Right forelimb (tissue), 1 donor: ENCODE measurements around the gene PPP1R3E.
"Not testable (repeated sequence)": the region's sequence is repeated elsewhere in the genome, so short reads cannot be mapped to it uniquely, and the experiment has no call there.

Experiments used
- DNase-seq: peaks from one replicate; pipeline ENCODE4 v3.0.0-alpha.2; 2018

The PPP1R3E gene, protein sequence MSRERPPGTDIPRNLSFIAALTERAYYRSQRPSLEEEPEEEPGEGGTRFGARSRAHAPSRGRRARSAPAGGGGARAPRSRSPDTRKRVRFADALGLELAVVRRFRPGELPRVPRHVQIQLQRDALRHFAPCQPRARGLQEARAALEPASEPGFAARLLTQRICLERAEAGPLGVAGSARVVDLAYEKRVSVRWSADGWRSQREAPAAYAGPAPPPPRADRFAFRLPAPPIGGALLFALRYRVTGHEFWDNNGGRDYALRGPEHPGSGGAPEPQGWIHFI

DNA sequence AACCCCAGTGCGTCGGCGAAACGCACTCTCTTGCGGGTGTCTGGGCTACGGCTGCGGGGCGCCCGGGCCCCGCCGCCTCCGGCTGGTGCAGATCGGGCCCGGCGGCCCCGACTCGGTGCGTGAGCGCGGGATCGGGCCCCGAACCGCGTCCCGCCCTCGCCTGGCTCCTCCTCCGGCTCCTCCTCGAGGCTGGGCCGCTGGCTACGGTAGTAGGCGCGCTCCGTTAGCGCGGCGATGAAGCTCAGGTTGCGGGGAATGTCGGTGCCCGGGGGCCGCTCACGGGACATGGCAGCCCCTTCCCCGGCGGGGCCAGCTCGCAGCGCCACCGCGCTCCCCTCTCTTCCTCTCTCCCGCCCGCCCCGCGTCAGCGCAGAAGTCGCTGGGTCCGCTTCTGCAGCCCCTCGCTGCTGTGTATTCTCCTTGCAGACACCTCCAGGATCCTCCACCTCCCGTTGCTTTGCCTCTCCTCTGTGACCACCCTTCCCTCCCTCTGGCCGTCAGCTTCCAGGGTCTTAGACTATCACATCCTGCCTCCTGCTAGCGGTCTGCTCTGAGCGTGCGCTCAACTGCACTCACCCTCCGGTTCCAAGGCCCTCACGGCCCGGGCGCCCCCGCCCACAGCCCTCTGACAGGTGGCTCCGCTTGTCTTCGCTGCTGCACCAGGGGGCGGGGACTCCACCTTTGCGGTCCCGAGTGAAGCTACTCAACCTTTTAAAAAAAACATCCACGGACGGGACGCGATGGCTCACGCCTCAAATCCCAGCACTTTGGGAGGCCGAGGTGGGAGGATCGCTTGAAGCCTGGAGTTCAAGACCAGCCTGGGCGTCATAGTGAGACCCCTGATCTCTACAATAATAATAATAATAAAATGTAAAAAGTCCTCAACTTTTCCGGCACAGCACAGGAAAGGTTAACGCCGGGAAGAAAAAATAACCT, at the start of gene PPP1R3E:
PPP1R3E (minus strand) TSS at position 570 of the 936 bp plus-strand sequence; CDS start at position 287, 283 bp downstream.
- peak; percentile 77 for DNase-seq

DNA sequence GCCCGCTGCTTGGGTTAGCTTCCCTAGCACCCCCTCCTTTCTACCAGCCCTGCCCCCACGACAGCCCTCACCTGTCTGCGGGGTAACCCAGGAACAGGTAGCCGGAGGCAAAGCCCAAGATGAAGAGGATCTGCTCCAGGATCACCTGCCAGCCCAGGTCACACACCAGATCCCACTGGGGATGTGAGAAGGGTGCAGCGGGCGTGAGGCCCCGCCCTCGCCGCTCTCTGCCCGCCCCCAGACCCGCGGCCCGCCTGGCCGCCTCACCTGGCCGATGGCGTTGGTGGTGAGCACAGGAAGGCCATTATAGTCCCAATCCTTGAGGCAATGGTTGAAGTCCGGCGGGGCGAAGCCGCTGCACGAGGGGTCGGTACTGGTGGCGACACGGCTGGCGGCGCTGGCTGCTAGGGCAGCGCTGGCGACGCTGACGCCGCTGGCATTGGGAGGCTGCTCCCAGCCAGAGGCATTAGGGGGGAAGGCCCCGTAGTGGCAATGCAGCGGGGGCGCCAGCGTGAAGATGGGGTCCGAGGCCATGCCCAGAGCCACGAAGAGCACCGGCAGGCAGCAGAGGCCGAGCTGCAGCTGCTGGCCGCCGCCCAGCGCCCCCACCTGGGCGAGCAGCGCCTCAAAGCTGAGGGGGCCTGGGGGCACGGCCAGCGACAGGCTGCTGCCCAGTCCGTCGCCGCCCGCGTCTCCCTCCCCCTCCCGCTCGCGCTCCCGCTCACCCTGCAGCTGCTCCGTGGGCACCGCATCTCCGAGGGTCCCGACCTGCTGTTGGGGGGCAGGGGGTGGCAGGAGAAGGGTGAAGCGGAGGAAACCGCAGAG, 49.2 kb upstream of the PPP1R3E start:
- peak; percentile 45 for DNase-seq

DNA sequence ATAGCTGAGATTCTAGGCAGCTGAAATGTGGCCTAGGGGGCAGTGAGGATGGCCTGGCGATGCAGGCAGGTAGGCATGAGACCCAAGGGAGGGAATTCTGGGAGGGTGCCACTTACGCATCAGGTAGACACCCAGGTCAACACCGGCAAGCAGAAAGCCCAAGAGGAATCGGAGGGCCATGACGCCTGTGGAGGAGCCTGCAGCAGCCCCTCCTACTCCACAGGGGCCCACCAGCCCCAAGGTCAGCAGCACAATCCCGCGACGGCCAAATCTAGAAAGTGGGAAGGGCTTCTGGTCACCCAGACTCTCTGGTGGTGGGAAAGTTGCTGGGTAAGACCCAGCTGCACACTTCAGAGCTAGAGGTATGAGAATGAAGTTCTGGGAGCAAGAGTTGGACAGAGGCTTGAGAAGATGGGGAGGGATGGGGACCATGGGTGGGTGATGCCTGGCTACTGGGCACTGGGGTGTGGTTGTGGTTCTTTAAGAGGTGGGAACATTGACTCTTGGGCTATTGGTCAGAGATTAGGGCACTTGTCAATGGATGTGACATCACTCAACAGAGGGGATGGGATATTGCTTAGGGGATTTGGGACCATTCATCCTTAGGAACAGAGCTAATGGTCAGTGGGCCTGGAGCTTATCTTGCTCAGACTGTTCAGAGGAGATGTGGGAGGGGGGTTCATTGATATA, 46.6 kb upstream of the PPP1R3E start:
- peak; percentile 26 for DNase-seq

DNA sequence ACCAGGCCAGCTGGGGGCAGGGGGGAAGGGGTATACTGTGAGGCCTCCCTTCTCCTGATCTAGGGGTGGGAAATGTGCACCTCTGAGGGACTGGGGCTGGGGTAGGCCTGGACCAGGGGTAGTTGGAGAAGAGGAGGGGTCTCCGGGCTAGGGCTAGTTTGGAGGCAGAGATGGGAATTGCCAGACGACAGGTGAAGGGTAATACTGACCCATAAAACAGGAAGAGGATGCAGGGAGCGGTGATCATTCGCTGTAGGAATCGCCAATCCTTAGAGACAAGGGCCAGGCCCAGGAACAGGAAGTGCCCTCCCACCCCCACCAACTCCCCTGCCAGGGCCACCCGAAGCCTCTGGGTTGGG, 45.6 kb upstream of the PPP1R3E start:
- DNase-seq, result peak; percentile 36

DNA sequence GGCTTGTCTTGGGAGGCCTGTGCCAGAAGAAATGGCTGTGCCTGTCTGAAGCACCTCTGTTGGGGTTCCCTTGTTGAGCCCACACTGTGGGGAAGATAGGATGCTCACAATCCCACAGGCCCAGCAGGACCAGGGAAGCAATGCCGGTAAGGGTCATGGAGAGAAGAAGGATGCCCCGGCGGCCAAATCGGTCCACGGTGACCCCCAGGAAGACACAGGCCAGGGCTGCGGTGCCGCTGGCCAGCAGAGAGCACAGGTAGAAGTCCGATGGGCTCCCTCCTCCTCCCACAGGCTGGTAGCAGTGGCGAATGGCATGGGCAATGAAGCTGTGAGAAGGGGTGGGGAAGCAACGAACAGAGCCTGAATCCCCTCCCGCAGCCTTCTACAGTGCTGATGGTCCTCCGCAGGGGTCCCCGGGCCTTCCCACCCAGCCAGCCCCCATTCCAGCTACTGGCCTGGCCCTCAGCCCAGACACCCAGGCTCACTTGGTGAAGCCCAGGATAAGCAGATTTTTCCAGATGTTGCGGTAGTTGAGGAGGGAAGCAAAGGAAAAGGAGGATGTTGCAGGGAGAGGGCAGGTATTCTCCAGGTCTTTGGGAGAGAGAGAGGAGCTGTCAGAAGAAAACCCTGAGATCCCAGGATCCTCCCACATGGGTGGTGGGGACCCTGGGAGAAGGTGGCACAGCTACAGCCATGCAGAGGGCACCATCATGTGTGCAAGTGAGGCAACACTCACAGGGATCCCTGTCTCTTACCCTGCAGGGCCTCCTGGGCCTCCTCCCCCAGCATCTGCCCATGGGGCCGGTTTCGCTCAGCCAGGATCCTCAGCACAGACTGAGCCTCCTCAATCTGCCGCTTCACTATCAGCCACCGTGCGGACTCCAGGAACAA, 45.0 kb upstream of the PPP1R3E start:
- DNase-seq, result peak; percentile 44

DNA sequence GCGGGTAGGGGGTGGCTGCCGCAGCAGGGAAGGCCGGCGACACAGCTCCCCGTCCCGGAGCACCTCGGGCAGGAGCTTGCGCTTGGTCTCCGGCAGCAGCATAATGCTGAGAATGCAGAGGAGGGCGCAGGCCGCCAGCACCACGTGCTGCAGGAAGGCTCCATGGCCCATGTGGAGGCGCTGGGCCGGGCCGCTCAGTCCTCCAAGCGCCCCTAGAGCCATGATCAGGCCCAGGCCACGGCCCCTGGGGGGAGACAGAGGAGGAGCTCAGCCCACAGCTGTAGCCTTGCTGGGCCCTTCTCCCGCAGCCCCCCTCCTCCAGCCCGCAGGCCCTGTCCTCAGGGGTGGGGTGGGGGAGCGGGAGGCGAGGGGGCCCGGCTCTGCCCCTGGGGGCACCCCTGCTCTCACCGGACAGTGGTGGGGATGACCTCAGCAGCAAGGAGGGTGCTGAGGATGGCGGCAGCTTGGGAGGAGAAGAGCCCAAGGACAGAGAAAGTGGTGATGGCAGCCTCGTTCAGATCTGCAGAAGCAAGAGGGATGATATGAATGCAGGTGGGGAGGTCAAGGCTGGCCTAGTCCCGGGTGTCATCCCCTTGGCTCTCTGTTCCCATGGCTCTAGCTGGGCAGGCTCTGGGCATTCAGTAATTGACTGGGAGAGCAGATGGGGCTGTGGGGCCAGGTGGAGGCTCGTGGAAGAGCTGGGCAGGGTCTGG, 44.2 kb upstream of the PPP1R3E start:
- peak; percentile 43 for DNase-seq

DNA sequence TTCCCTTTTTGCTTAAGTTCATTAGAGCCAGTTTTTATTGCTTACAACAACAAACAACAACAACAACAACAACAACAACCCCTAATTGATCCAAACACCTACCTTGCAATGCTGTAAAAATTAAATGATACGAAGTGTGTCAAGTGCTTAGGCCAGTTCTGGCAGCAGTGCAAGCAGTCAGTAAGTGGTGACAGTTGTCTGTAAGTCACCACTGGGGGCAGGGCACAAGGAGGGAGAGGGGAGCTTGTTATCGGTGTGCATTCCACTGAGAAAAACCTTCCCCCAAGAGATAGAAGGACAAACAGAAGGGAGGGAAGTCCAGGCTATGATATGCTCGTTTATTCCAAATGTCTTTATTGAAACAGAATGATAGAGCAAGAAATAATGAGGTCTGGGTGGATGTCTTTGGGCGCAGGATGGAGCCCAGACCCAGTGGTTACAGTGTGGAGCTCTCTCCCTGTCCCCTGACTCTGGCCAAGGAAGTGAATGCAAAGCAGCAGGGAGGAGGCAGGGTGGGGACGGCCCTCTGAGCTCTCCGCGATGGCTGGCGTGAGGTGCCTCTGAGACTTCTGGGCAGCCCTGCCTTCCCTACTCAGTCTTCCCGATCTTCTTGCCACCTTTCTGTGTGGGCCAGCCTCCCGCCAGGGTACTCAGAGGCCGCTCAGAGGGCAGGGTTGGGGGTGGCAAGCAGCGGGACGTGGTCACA, 43.5 kb upstream of the PPP1R3E start:
- peak; percentile 2 for DNase-seq

DNA sequence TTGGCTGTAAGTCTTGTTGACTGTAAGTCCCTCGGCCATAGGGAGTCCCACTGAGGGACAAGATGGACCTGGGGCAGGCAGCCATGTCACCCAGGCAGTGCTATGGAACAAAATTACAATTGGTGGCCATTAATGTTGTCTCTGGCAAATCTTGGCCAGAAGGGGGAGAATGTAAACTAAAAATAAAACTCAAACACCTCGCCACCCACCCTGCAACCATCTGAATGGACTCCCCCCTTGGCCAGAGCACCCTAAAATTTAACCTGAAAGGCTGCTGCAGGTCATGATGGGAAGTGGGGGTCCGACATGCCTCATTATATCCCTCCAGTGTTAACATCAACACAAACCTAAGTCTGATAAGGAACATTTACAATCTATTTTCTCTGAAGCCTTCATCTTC, 41.8 kb upstream of the PPP1R3E start:
- DNase-seq, result peak; percentile 7

DNA sequence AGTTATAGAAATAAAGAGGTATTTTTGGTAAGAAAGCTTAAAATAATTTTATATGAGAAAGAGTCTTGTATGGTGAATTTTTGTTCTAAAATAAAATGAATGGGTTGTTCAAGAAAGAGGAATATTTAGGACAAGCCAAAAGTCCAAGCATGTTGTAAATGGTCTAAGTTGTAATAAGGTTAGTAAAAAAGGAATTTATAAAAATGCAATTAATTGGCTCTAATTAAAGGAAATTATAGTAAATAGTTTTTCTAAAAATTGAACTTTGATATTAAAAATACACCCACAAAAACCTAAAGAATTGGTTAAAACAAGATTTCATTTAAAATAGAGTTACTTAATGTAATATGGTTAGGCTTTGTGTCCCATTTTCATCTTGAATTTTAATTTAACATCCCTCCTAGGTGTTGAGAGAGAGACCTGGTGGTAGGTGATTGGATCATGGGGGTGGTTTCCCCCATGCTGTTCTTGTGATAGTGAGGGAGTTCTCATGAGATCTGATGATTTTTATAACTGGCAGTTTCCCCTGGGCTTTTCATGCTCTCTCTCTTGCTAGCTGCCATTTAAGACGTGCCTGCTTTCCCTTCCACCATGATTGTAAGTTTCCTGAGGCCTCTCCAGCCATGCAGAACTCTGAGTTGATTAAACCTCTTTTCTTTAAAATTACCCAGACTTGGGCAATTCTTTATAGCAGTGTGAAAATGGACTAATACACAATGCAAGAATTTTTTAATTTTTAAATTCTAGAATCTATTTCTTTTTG, 37.0 kb upstream of the PPP1R3E start:
- DNase-seq, result no peak

DNA sequence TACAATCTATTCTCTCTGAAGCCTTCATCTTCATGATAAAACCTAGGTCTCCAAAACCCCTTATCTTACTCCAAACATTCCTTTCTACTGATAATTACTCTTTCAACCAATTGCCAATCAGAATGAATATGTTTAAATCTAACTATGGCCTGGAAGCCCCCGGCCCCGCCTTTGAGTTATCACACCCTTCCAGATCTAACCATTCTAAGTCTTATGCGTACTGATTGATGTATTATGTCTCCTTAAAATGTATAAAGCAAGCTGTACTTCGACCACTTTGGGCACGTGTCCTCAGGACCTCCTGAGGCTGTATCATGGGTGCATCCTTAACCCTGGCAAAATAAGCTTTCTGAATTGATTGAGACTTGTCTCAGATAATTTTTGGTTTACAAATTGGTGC, 33.0 kb upstream of the PPP1R3E start:
- DNase-seq, result no peak

DNA sequence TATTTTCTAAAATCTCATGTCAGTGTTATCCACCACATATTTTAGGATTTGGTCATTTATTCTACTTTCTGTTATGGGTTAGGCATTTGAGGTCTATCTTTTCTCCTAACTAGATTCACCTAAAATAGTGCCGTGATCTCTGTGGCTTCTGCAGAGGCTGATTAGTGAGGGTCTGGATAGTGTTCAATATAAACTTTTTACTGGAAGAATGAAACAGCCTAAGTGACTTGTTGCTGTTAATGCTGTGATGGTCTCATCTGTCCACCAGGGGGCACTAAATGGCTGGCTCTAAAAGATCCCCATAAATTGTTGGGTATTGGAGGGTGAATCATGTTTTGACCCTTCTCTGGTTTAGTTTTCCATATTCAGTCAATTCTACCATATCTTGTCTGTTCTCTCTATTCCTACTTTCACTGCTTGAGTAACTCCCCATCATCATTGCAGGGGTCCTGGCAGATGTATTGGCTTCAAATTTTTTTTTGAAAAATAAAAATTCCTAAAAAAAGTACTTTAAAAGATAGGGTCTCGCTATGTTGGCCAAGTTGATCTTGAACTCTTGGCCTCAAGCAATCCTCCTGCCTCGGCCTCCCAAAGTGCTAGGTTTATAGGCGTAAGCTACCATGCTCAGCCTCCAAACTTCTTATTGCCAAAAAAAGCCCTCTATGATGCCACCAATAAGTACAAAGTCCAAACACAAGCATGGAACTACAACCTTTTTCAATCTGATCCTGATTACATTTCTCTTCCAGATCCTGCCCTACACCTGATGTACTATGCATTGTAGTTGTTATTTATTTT, 25.5 kb upstream of the PPP1R3E start:
- peak; percentile 66 for DNase-seq

DNA sequence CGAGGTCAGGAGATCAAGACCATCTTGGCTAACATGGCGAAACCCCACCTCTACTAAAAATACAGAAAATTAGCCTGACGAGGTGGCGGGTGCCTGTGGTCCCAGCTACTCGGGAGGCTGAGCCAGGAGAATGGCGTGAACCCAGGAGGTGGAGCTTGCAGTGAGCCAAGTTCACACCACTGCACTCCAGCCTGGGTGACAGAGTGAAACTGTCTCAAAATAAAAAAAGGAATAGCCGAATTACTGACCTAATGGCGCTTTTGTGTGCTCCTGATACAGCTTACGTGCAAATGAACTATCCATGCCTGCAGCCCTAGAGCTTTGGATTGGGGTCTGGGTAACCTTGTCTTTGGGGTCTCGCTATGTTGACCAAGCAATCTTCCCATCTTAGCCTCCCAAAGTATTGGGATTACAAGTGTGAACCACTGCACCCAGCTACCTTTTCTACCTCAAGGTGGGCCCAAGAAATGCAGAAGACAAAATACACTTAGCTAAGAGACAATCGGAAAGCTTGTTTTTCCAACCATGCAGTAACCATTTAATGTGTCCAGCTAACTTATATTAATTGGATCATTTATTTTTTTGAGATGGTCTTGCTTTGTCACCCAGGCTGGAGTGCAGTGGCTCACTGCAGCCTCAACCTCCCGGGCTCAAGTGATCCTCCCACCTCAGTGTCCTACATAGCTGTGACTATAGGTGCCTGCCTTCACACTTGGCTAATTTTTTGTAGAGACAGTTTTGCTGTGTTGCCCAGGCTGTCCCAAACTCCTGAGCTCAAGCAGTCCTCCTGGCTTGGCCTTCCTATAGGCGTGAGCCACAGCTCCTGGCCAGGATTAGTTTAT, 24.1 kb upstream of the PPP1R3E start:
- no peak for DNase-seq

DNA sequence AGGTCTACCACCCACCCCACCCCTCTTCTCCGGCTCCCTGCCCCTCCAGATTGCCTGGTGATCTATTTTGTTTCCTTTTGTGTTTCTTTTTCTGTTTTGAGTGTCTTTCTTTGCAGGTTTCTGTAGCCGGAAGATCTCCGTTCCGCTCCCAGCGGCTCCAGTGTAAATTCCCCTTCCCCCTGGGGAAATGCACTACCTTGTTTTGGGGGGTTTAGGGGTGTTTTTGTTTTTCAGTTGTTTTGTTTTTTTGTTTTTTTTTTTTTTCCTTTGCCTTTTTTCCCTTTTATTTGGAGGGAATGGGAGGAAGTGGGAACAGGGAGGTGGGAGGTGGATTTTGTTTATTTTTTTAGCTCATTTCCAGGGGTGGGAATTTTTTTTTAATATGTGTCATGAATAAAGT, 23.1 kb upstream of the PPP1R3E start:
- not testable (repeated sequence) for DNase-seq

DNA sequence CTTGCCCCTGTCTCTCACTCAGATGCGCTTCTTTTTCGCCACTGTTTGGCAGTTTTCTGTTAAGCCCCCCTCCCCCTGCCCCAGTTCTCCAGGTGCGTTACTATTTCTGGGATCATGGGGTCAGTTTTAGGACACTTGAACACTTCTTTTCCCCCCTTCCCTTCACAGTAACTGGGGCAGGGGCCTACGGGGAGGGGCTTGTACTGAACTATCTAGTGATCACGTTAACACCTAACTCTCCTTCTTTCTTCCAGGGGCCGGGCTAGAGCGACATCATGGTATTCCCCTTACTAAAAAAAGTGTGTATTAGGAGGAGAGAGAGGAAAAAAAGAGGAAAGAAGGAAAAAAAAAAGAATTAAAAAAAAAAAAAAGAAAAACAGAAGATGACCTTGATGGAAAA, 22.3 kb upstream of the PPP1R3E start:
- no peak for DNase-seq

DNA sequence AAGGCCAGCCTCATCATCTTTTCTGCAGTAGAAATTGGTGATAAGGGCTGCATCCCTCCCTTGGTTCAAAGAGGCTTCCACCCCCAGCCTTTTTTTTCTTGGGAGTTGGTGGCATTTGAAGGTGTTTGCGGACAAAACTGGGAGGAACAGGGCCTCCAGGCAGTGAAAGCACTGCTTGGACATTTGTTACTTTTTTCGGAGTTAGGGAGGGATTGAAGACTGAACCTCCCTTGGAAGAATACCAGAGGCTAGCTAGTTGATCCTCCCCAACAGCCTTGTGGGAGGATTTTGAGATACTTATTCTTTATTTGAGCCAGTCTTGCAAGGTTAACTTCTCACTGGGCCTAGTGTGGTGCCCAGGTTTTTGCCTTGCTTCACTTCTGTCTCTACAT, 21.8 kb upstream of the PPP1R3E start:
- DNase-seq, result no peak

DNA sequence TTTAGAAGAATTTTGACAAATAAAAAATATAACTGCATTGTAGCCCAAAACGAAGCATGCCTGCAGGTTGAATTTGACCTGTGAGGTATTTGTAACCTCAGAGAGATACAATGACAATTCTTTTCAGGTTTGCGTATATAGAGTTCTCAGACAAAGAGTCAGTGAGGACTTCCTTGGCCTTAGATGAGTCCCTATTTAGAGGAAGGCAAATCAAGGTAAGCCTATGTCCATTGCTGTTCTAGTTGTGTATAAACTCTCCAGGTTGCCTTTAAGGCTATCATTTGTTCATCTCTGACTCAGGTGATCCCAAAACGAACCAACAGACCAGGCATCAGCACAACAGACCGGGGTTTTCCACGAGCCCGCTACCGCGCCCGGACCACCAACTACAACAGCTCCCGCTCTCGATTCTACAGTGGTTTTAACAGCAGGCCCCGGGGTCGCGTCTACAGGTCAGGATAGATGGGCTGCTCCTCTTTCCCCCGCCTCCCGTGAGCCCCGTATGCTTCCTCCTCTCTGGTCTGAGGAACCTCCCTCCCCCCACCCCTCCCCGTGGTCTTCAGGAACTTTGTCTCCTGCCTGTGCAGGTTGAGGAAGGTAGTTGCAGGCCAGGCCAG, 21.3 kb upstream of the PPP1R3E start:
- no peak for DNase-seq
